MM.1S (cell line): ENCODE data around the gene LARP1.
A peak's percentile ranks its signal among the peaks of the same experiment; 100 is the strongest.

Source experiments
- DNase-seq: peaks from one replicate; pipeline ENCODE4 v3.0.0-alpha.2; 2015
- H2AFZ ChIP-seq: fragments of 300-600 bp; sonication (generic); 2 replicates; pipeline ENCODE4 v1.6.0; 2016; ENCODE audit warnings: antibody characterized with exemption, low read length
- H3F3A ChIP-seq: fragments of 300-600 bp; sonication (generic); 2 replicates; pipeline ENCODE4 v1.6.1; 2016; ENCODE audit warnings: mild to moderate bottlenecking, antibody characterized with exemption, low read length, moderate library complexity, mixed read lengths; ENCODE audit not compliant: insufficient read depth
- H3K27ac ChIP-seq: fragments of 300-600 bp; sonication (generic); 2 replicates; pipeline ENCODE4 v1.5.1; 2016; ENCODE audit warnings: mild to moderate bottlenecking, low read length
- H3K27me3 ChIP-seq: fragments of 300-600 bp; sonication (generic); replicated peaks from 2 replicates; pipeline ENCODE4 v1.6.0; 2016; ENCODE audit warnings: low read length; ENCODE audit not compliant: insufficient read depth
- H3K36me3 ChIP-seq: fragments of 300-600 bp; sonication (generic); replicated peaks from 2 replicates; pipeline ENCODE4 v1.6.1; 2016; ENCODE audit warnings: mild to moderate bottlenecking, low read length, mixed read lengths; ENCODE audit not compliant: insufficient read depth
- H3K4me1 ChIP-seq: fragments of 300-600 bp; sonication (generic); 2 replicates; pipeline ENCODE4 v1.6.1; 2016; ENCODE audit warnings: low read length, mixed read lengths
- H3K4me2 ChIP-seq: fragments of 300-600 bp; sonication (generic); 2 replicates; pipeline ENCODE4 v1.6.0; 2016; ENCODE audit warnings: low read depth, low read length
- H3K4me3 ChIP-seq: fragments of 300-600 bp; sonication (generic); 2 replicates; pipeline ENCODE4 v1.5.1; 2016; ENCODE audit warnings: low read length, mixed read lengths
- H3K79me2 ChIP-seq: fragments of 300-600 bp; sonication (generic); 2 replicates; pipeline ENCODE4 v1.6.1; 2016; ENCODE audit warnings: mixed run types, low read length, mixed read lengths
- H3K9ac ChIP-seq: fragments of 300-600 bp; sonication (generic); 2 replicates; pipeline ENCODE4 v1.6.1; 2016; ENCODE audit warnings: low read length, mixed read lengths
- H3K9me2 ChIP-seq: fragments of 300-600 bp; sonication (generic); replicated peaks from 2 replicates; pipeline ENCODE4 v1.6.1; 2016; ENCODE audit warnings: mild to moderate bottlenecking, low read length, mixed read lengths; ENCODE audit not compliant: insufficient read depth
- H3K9me3 ChIP-seq: fragments of 300-600 bp; sonication (generic); replicated peaks from 2 replicates; pipeline ENCODE4 v1.6.1; 2016; ENCODE audit warnings: mild to moderate bottlenecking, low read length, mixed read lengths; ENCODE audit not compliant: insufficient read depth
- H4K20me1 ChIP-seq: fragments of 300-600 bp; sonication (generic); 2 replicates; pipeline ENCODE4 v1.6.1; 2016; ENCODE audit warnings: mild to moderate bottlenecking, low read length, moderate library complexity, mixed read lengths; ENCODE audit not compliant: insufficient read depth
- EZH2 ChIP-seq: fragments of 300-600 bp; sonication (generic); optimal IDR thresholded peaks from 2 replicates; pipeline ENCODE3; 2017; ENCODE audit warnings: low read depth, mild to moderate bottlenecking, antibody characterized with exemption, low read length, mixed read lengths
- EZH2phosphoT487 ChIP-seq: fragments of 300-600 bp; sonication (generic); IDR thresholded peaks from 2 replicates; pipeline ENCODE4 v1.6.1; 2018; ENCODE audit warnings: antibody characterized with exemption, low read length
- TF ChIP-seq, protein P1 (sequence below): fragments of 300-600 bp; sonication (generic); IDR thresholded peaks from 2 replicates; pipeline ENCODE4 v1.5.1; 2016; ENCODE audit warnings: antibody characterized with exemption, low read length, mixed read lengths

Gene LARP1

DNA sequence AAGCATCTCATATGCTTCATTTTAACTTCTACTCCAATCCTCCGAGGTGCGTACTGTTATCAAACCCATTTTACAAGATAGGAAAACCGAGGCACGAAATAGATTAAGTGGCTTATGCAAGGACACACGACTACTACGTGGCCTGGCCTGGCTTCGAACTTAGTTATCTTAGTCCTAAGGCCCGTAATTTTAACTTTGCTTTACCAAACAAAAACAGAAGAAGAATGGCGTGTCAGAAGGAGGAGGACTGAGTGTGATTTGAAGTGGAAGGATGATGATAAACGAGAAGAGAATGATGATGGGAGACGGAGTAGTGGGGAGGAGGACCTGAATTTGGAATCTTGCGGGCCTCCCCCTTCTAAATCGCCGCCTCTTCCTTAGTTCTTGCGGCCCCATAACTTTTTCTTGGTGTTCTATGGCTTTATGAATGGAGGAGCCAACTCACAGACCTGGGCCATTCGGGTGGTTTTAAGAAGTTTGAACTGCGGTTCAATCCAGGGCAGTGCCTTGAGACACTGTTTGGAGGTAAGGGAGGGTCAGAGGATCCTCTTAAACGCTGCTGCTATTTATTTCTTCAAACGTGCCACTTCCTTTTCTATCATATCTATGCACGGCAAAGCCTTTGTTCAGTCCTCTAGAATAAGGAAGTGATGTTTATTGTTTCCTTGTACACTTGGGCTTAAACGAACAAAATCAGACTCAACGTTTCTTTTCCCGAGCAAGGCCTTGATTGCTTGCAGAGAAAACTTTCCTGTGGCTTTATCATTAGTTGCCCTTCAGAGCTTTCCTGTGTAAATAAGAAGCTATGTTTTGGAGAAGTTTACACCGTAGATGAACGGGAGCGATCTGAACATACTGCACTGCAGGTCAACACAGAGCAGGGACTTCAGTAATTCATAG lies 104.0 kb downstream of the LARP1 start:
- no peaks in the 10 kb centered on the region for H3K9me3 ChIP-seq
- H3K79me2 ChIP-seq, result peaks cover 58% of the 10 kb centered on the region
- peak overlapping the region; percentile 89; the same call in 1 of the 2 replicates for H3K27ac ChIP-seq
- H3F3A ChIP-seq, result peaks cover 23% of the 10 kb centered on the region; the same call in 1 of the 2 replicates
- peak overlapping the region; percentile 68 for H2AFZ ChIP-seq
- H3K9me2 ChIP-seq, result no peaks in the 10 kb centered on the region
- H3K4me3 ChIP-seq, result peak overlapping the region; percentile 88
- H3K9ac ChIP-seq, result peak overlapping the region; percentile 85
- no peaks in the 10 kb centered on the region for H3K36me3 ChIP-seq
- TF ChIP-seq EZH2 (no peak), EZH2phosphoT487 (no peak)
- TF ChIP-seq, protein P1, sequence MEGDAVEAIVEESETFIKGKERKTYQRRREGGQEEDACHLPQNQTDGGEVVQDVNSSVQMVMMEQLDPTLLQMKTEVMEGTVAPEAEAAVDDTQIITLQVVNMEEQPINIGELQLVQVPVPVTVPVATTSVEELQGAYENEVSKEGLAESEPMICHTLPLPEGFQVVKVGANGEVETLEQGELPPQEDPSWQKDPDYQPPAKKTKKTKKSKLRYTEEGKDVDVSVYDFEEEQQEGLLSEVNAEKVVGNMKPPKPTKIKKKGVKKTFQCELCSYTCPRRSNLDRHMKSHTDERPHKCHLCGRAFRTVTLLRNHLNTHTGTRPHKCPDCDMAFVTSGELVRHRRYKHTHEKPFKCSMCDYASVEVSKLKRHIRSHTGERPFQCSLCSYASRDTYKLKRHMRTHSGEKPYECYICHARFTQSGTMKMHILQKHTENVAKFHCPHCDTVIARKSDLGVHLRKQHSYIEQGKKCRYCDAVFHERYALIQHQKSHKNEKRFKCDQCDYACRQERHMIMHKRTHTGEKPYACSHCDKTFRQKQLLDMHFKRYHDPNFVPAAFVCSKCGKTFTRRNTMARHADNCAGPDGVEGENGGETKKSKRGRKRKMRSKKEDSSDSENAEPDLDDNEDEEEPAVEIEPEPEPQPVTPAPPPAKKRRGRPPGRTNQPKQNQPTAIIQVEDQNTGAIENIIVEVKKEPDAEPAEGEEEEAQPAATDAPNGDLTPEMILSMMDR, result no peak
- H3K27me3 ChIP-seq, result no peaks in the 10 kb centered on the region
- peaks cover 25% of the 10 kb centered on the region for H3K4me1 ChIP-seq
- H4K20me1 ChIP-seq, result peaks cover 6% of the 10 kb centered on the region; the same call in 1 of the 2 replicates
- H3K4me2 ChIP-seq, result peak overlapping the region; percentile 84
- DNase-seq, result peak; percentile 30

DNA sequence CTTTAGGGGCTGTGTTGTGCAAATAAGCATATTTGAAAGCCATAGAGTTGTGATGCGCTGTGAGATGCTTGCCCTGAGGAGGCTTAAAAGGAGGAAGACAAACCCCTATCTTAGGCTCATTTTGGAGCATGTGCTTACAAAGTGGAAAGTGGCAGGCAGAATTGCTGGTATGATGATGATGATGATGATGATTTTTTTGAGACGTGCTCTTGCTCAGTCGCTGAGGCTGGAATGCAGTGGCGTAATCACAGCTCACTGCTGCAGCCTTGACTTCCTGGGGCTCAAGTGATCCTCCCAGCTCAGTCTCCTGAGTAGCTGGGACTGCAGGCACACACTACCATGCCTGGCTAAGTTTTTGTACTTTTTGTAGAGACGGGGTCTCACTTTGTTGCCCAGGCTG lies 104.9 kb downstream of the LARP1 start:
- Histone ChIP-seq H3K36me3 (peaks cover 4% of the 10 kb centered on the region; the same call in 1 of the 2 replicates), H3K9me2 (no peaks in the 10 kb centered on the region), H3K4me1 (peaks cover 25% of the 10 kb centered on the region), H3K79me2 (peaks cover 67% of the 10 kb centered on the region), H3K27ac (no peak overlapping the region), H3K4me3 (peak overlapping the region; percentile 88), H3F3A (peaks cover 23% of the 10 kb centered on the region; the same call in 1 of the 2 replicates), H3K4me2 (peak overlapping the region; percentile 84), H4K20me1 (peaks cover 6% of the 10 kb centered on the region; the same call in 1 of the 2 replicates), H3K27me3 (no peaks in the 10 kb centered on the region), H2AFZ (no peak overlapping the region), H3K9ac (peak overlapping the region; percentile 85; the same call in 1 of the 2 replicates), H3K9me3 (no peaks in the 10 kb centered on the region)
- no peak for DNase-seq
- TF ChIP-seq EZH2, result no peak
- TF ChIP-seq EZH2phosphoT487, result no peak
- TF ChIP-seq, protein P1, result no peak

DNA sequence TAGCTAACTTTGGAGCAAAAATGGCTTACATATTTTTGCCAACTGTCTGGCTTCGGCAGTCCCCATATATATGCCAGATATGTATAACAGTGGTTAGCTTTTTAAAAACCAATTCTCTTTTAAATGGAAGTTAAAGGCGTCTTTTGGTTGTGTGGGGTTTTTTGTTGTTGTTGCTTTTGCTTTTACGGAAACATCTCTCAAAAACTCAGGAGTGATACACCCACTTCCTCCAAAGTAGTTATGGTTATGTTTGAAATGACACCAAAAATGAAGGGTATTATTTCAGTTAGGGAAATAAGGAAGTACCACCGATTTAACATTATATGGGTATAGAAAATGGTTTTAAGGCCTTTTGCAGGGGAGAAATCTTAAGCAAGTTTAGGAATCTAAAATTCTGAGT lies 105.6 kb downstream of the LARP1 start:
- H3K9me3 ChIP-seq, result no peaks in the 10 kb centered on the region
- peaks cover 6% of the 10 kb centered on the region; the same call in 1 of the 2 replicates for H4K20me1 ChIP-seq
- peaks cover 10% of the 10 kb centered on the region; the same call in 1 of the 2 replicates for H3K36me3 ChIP-seq
- no peak overlapping the region for H3K4me3 ChIP-seq
- DNase-seq, result no peak
- H3K27me3 ChIP-seq, result no peaks in the 10 kb centered on the region
- no peak overlapping the region for H3K27ac ChIP-seq
- TF ChIP-seq EZH2phosphoT487, result no peak
- TF ChIP-seq EZH2, result no peak
- TF ChIP-seq, protein P1, result no peak
- peaks cover 25% of the 10 kb centered on the region for H3K4me1 ChIP-seq
- no peak overlapping the region for H3K4me2 ChIP-seq
- H3K79me2 ChIP-seq, result peaks cover 73% of the 10 kb centered on the region
- no peaks in the 10 kb centered on the region for H3K9me2 ChIP-seq
- H3F3A ChIP-seq, result peaks cover 23% of the 10 kb centered on the region; the same call in 1 of the 2 replicates
- H2AFZ ChIP-seq, result no peak overlapping the region
- H3K9ac ChIP-seq, result no peak overlapping the region
